Type B pancreatic cell (in vitro differentiated cells): Measurements from ENCODE around the gene GLYR1. TPM values are rescaled to one million over a fixed set of nuclear protein-coding genes. Genes with fewer than 3 reads are reported as not detected.
A peak's percentile ranks its signal among the peaks of the same experiment; 100 is the strongest.

ENCODE experiments used
- DNase-seq: peaks from one replicate; pipeline ENCODE4 v3.0.0; 2021; ENCODE audit warnings: mixed read lengths; ENCODE audit not compliant: unreplicated experiment; ENCODE audit errors: extremely low spot score
- H3K27ac Mint-ChIP-seq: 2 replicates; pipeline ENCODE4 v1.8.0; 2021; ENCODE audit warnings: mild to moderate bottlenecking, mixed read lengths
- H3K27me3 Mint-ChIP-seq: 2 replicates; pipeline ENCODE4 v1.8.0; 2021; ENCODE audit warnings: mixed read lengths
- H3K36me3 Mint-ChIP-seq: 2 replicates; pipeline ENCODE4 v1.8.0; 2021; ENCODE audit warnings: mixed read lengths
- H3K4me1 Mint-ChIP-seq: one replicate; pipeline ENCODE4 v1.8.0; 2021; ENCODE audit warnings: mixed read lengths; ENCODE audit not compliant: unreplicated experiment
- H3K4me3 Mint-ChIP-seq: 2 replicates; pipeline ENCODE4 v1.8.0; 2021; ENCODE audit warnings: mild to moderate bottlenecking, mixed read lengths
- H3K9me3 Mint-ChIP-seq: 2 replicates; pipeline ENCODE4 v1.8.0; 2021; ENCODE audit warnings: mixed read lengths
- total RNA-seq: library from RNA; stranded (reverse); gene quantifications from 2 replicates; pipeline ENCODE4 v1.2.1, GENCODE V29; 2021; ENCODE audit warnings: low replicate concordance
- TF ChIP-seq, protein P1 (sequence below): fragments of 200-600 bp; sonication (generic); conservative IDR thresholded peaks from 2 replicates; pipeline ENCODE4 v1.5.0; 2021; ENCODE audit warnings: antibody characterized with exemption, mild to moderate bottlenecking

GLYR1 gene
- total RNA-seq, 1 donor from 2014 or later, result 120 TPM

DNA sequence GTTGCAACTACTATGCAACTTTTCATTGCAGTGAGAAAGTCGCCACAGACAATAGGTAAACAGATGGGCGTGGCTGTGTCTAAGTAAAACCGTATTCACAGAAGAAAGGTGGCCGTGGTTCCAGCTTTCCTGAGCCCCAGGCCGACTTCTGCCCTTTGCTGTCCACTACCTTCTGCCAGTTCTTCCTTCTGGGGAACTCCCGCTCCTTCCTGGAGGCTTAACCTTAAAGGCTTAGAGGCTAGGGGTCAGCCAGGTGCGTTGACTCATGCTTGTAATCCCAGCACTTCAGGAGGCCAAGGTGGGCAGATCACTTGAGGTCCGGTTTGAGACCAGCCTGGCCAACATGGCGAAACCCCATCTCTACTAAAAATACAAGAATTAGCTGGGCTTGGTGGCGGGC, 56.8 kb downstream of the GLYR1 start:
- no peak overlapping the region for H3K27ac Mint-ChIP-seq
- no peak overlapping the region for H3K4me3 Mint-ChIP-seq
- H3K36me3 Mint-ChIP-seq, result no peaks in the 10 kb centered on the region
- no peaks in the 10 kb centered on the region for H3K4me1 Mint-ChIP-seq
- no peaks in the 10 kb centered on the region for H3K27me3 Mint-ChIP-seq
- H3K9me3 Mint-ChIP-seq, result no peaks in the 10 kb centered on the region
- no peak for DNase-seq
- TF ChIP-seq, protein P1, sequence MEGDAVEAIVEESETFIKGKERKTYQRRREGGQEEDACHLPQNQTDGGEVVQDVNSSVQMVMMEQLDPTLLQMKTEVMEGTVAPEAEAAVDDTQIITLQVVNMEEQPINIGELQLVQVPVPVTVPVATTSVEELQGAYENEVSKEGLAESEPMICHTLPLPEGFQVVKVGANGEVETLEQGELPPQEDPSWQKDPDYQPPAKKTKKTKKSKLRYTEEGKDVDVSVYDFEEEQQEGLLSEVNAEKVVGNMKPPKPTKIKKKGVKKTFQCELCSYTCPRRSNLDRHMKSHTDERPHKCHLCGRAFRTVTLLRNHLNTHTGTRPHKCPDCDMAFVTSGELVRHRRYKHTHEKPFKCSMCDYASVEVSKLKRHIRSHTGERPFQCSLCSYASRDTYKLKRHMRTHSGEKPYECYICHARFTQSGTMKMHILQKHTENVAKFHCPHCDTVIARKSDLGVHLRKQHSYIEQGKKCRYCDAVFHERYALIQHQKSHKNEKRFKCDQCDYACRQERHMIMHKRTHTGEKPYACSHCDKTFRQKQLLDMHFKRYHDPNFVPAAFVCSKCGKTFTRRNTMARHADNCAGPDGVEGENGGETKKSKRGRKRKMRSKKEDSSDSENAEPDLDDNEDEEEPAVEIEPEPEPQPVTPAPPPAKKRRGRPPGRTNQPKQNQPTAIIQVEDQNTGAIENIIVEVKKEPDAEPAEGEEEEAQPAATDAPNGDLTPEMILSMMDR, result no peak

DNA sequence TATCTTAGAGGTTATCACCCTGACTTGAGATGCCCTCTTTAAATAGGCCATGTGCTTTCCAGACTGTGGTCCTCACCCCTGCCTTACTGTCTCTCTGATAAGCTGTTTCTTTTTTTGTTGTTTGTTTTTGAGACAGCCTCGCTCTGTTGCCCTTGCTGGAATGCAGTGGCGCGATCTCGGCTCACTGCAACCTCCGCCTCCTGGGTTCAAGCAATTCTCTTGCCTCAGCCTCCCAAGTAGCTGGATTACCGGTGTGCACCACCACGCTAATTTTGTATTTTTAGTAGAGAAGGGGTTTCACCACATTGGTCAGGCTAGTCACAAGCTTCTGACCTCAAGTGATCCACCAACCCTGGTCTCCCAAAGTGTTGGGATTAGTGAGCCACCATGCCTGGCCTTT, 58.2 kb downstream of the GLYR1 start:
- no peaks in the 10 kb centered on the region for H3K4me1 Mint-ChIP-seq
- DNase-seq, result no peak
- no peaks in the 10 kb centered on the region for H3K9me3 Mint-ChIP-seq
- peak overlapping the region; percentile 64 for H3K27ac Mint-ChIP-seq
- TF ChIP-seq, protein P1, result no peak
- H3K27me3 Mint-ChIP-seq, result no peaks in the 10 kb centered on the region
- no peak overlapping the region for H3K4me3 Mint-ChIP-seq
- H3K36me3 Mint-ChIP-seq, result no peaks in the 10 kb centered on the region

GRCh38 chr16:4788489-4788889, 58.6 kb downstream of the GLYR1 start:
- H3K9me3 Mint-ChIP-seq, result no peaks in the 10 kb centered on the region
- no peaks in the 10 kb centered on the region for H3K27me3 Mint-ChIP-seq
- TF ChIP-seq, protein P1, result no peak
- no peaks in the 10 kb centered on the region for H3K36me3 Mint-ChIP-seq
- H3K4me3 Mint-ChIP-seq, result no peak overlapping the region
- peak overlapping the region; percentile 64 for H3K27ac Mint-ChIP-seq
- DNase-seq, result no peak
- no peaks in the 10 kb centered on the region for H3K4me1 Mint-ChIP-seq

DNA sequence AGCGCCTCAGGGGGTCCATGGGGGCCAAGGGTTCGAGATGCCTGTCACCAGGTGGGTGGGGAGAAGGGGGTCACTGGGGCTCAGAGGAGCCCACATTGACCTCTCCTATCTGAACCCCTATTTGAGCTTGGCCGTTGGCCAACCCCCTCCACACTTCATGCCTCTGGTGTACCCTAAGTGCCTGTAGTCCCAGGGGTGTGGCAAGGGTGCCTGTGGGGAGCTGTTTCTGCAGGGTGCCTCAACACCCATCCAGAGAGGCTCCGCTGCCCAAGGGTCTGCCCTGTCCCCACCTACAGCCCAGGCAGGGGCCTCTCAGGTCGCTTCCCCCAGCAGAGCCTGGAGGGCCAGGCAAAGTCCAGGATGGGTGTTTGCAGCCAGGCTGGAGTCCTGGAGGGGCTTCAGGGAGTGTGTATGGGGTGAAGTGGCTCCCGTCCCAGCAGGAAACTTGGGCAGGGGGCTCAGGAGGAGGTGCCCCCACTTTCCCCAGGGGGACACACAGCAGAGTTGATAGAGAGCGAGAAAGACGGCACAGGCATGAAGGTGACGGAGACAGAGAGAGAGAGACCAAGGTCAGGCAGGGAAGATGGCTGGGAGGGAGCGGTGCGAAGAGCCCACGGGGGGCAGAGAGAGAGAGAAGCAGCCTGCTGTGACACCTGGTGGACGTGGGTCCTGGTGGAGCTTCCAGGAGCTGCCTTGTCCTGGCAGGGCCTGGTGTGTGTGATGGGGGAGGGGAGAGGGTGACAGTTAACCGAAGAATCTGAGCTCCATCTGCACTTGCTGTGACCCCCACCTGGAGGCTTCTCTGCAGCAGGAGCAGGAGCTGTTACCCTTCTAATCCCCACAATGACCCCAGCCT, 59.2 kb downstream of the GLYR1 start, which contains the start of gene SEPTIN12:
TSS of gene SEPTIN12 (minus strand) at position 719 of the 856 bp plus-strand sequence. CDS start at position 19, 700 bp downstream.
- H3K4me3 Mint-ChIP-seq, result no peak within 1 kb of the TSS
- no peaks in the 10 kb centered on the region for H3K9me3 Mint-ChIP-seq
- H3K36me3 Mint-ChIP-seq, result no peaks in the 10 kb centered on the region
- no peak for DNase-seq
- H3K27me3 Mint-ChIP-seq, result no peaks in the 10 kb centered on the region
- TF ChIP-seq, protein P1, result no peak
- peak within 1 kb of the TSS; percentile 70 for H3K27ac Mint-ChIP-seq
- no peaks in the 10 kb centered on the region for H3K4me1 Mint-ChIP-seq

GRCh38 chr16:4787068-4787467, 60.0 kb downstream of the GLYR1 start:
- Mint-ChIP-seq H3K27me3 (no peaks in the 10 kb centered on the region), H3K27ac (peak overlapping the region; percentile 70), H3K4me1 (no peaks in the 10 kb centered on the region)

More at GRCh38 chr16:4787068-4787467, 60.0 kb downstream of the GLYR1 start:
- H3K9me3 Mint-ChIP-seq, result no peaks in the 10 kb centered on the region
- DNase-seq, result no peak
- TF ChIP-seq, protein P1, result no peak
- H3K36me3 Mint-ChIP-seq, result no peaks in the 10 kb centered on the region
- H3K4me3 Mint-ChIP-seq, result no peak overlapping the region
